Fibroblast of skin of abdomen (primary cell): ENCODE measurements around the gene RAD51B.
A peak's percentile ranks its signal among the peaks of the same experiment; 100 is the strongest.

ENCODE experiments used
- DNase-seq: peaks from one replicate; pipeline ENCODE4 v3.0.0-alpha.2; 2013

RAD51B gene

GRCh38 chr14:68393259-68393658, 573.7 kb downstream of the RAD51B start:
- no peak for DNase-seq

- DNase-seq, result no peak
These were observed 574.7 kb downstream of the RAD51B start for GRCh38 chr14:68394118-68394763.

GRCh38 chr14:68394764-68395143, 575.2 kb downstream of the RAD51B start:
- no peak for DNase-seq

GRCh38 chr14:68395604-68396003, 576.0 kb downstream of the RAD51B start:
- no peak for DNase-seq

GRCh38 chr14:68396461-68396860, 576.9 kb downstream of the RAD51B start:
- DNase-seq, result peak; percentile 58

GRCh38 chr14:68397371-68397811, 577.8 kb downstream of the RAD51B start:
- DNase-seq, result no peak

- DNase-seq, result peak; percentile 96
These were observed 578.2 kb downstream of the RAD51B start for GRCh38 chr14:68397822-68398221.

- no peak for DNase-seq
These were observed 578.8 kb downstream of the RAD51B start for GRCh38 chr14:68398370-68398769.

- DNase-seq, result no peak
These were observed 580.4 kb downstream of the RAD51B start for GRCh38 chr14:68399971-68400370.

- DNase-seq, result peak; percentile 93
These were observed 581.7 kb downstream of the RAD51B start for GRCh38 chr14:68401317-68401716.

GRCh38 chr14:68401855-68402254, 582.3 kb downstream of the RAD51B start:
- no peak for DNase-seq

- DNase-seq, result no peak
These were observed 583.0 kb downstream of the RAD51B start for GRCh38 chr14:68402525-68403101.

GRCh38 chr14:68403191-68404145, 583.9 kb downstream of the RAD51B start:
- DNase-seq, result no peak

GRCh38 chr14:68404146-68404527, 584.6 kb downstream of the RAD51B start:
- DNase-seq, result no peak

- DNase-seq, result no peak
These were observed 585.1 kb downstream of the RAD51B start for GRCh38 chr14:68404652-68405183.

- peak; percentile 94 for DNase-seq
These were observed 586.4 kb downstream of the RAD51B start for GRCh38 chr14:68405961-68406360.

GRCh38 chr14:68407285-68407684, 587.7 kb downstream of the RAD51B start:
- no peak for DNase-seq

- DNase-seq, result no peak
These were observed 588.2 kb downstream of the RAD51B start for GRCh38 chr14:68407825-68408224.

GRCh38 chr14:68408680-68409079, 589.1 kb downstream of the RAD51B start:
- DNase-seq, result no peak

GRCh38 chr14:68409387-68409786, 589.8 kb downstream of the RAD51B start:
- DNase-seq, result peak; percentile 44

GRCh38 chr14:68412505-68413465, 593.2 kb downstream of the RAD51B start:
- DNase-seq, result no peak

- no peak for DNase-seq
These were observed 593.9 kb downstream of the RAD51B start for GRCh38 chr14:68413509-68413908.
